Neuron (in vitro differentiated cells): ENCODE data around the gene C1QTNF6.

Experiments used
- H2AFZ ChIP-seq: one replicate; pipeline ENCODE4 v1.6.1; 2013; ENCODE audit warnings: low read depth, mild to moderate bottlenecking, inconsistent platforms, low read length, moderate library complexity
- H3K27me3 ChIP-seq: one replicate; pipeline ENCODE4 v1.6.1; 2013; ENCODE audit warnings: low read length; ENCODE audit not compliant: insufficient read depth
- H3K36me3 ChIP-seq: one replicate; pipeline ENCODE4 v1.6.1; 2013; ENCODE audit warnings: low read length; ENCODE audit not compliant: insufficient read depth
- H3K4me1 ChIP-seq: one replicate; pipeline ENCODE4 v1.6.1; 2013; ENCODE audit warnings: low read length; ENCODE audit not compliant: insufficient read depth
- H3K4me3 ChIP-seq: 2 replicates; pipeline ENCODE4 v1.5.1; 2013; ENCODE audit warnings: mild to moderate bottlenecking, low read length, moderate library complexity
- H3K9me3 ChIP-seq: one replicate; pipeline ENCODE4 v1.6.1; 2013; ENCODE audit warnings: low read length

Gene C1QTNF6

GRCh38 chr22:37229012-37229804 lies 41.2 kb upstream of the C1QTNF6 start:
- no peaks in the 10 kb centered on the region for H3K4me1 ChIP-seq
- H3K9me3 ChIP-seq, result no peaks in the 10 kb centered on the region
- H3K4me3 ChIP-seq, result no peak overlapping the region
- H3K36me3 ChIP-seq, result no peaks in the 10 kb centered on the region
- no peak overlapping the region for H2AFZ ChIP-seq
- H3K27me3 ChIP-seq, result peaks cover 18% of the 10 kb centered on the region

GRCh38 chr22:37228106-37229011 lies 40.3 kb upstream of the C1QTNF6 start:
- H2AFZ ChIP-seq, result no peak overlapping the region
- no peak overlapping the region for H3K4me3 ChIP-seq
- H3K36me3 ChIP-seq, result no peaks in the 10 kb centered on the region
- no peaks in the 10 kb centered on the region for H3K9me3 ChIP-seq
- no peaks in the 10 kb centered on the region for H3K4me1 ChIP-seq
- peaks cover 11% of the 10 kb centered on the region for H3K27me3 ChIP-seq

- peaks cover 4% of the 10 kb centered on the region for H3K27me3 ChIP-seq
- no peak overlapping the region for H2AFZ ChIP-seq
- H3K4me3 ChIP-seq, result no peak overlapping the region
- H3K9me3 ChIP-seq, result no peaks in the 10 kb centered on the region
- no peaks in the 10 kb centered on the region for H3K36me3 ChIP-seq
- H3K4me1 ChIP-seq, result no peaks in the 10 kb centered on the region
Observed at GRCh38 chr22:37226514-37226913, 38.5 kb upstream of the C1QTNF6 start.

GRCh38 chr22:37226087-37226486 lies 38.0 kb upstream of the C1QTNF6 start:
- Histone ChIP-seq H3K9me3 (peaks cover 2% of the 10 kb centered on the region), H2AFZ (no peak overlapping the region), H3K27me3 (peaks cover 4% of the 10 kb centered on the region), H3K36me3 (no peaks in the 10 kb centered on the region), H3K4me3 (no peak overlapping the region), H3K4me1 (no peaks in the 10 kb centered on the region)

GRCh38 chr22:37225481-37225880 lies 37.4 kb upstream of the C1QTNF6 start:
- H3K9me3 ChIP-seq, result peaks cover 6% of the 10 kb centered on the region
- no peaks in the 10 kb centered on the region for H3K36me3 ChIP-seq
- H2AFZ ChIP-seq, result no peak overlapping the region
- H3K27me3 ChIP-seq, result peaks cover 4% of the 10 kb centered on the region
- no peak overlapping the region for H3K4me3 ChIP-seq
- H3K4me1 ChIP-seq, result no peaks in the 10 kb centered on the region

- Histone ChIP-seq H3K4me3 (no peak overlapping the region), H3K4me1 (no peaks in the 10 kb centered on the region), H3K27me3 (peaks cover 4% of the 10 kb centered on the region), H3K36me3 (no peaks in the 10 kb centered on the region), H3K9me3 (peaks cover 6% of the 10 kb centered on the region), H2AFZ (no peak overlapping the region)
Observed at GRCh38 chr22:37224757-37225420, 36.8 kb upstream of the C1QTNF6 start.

- Histone ChIP-seq H3K4me3 (no peak overlapping the region), H3K9me3 (peaks cover 6% of the 10 kb centered on the region), H3K27me3 (peaks cover 4% of the 10 kb centered on the region), H3K36me3 (no peaks in the 10 kb centered on the region), H2AFZ (no peak overlapping the region), H3K4me1 (no peaks in the 10 kb centered on the region)
Observed at GRCh38 chr22:37223965-37224551, 36.0 kb upstream of the C1QTNF6 start.

GRCh38 chr22:37222440-37222971 lies 34.5 kb upstream of the C1QTNF6 start:
- Histone ChIP-seq H3K4me1 (no peaks in the 10 kb centered on the region), H3K4me3 (no peak overlapping the region), H2AFZ (no peak overlapping the region), H3K27me3 (no peaks in the 10 kb centered on the region), H3K36me3 (no peaks in the 10 kb centered on the region), H3K9me3 (peaks cover 6% of the 10 kb centered on the region)

- no peak overlapping the region for H2AFZ ChIP-seq
- H3K27me3 ChIP-seq, result no peaks in the 10 kb centered on the region
- peaks cover 6% of the 10 kb centered on the region for H3K9me3 ChIP-seq
- no peak overlapping the region for H3K4me3 ChIP-seq
- H3K4me1 ChIP-seq, result no peaks in the 10 kb centered on the region
- H3K36me3 ChIP-seq, result no peaks in the 10 kb centered on the region
Observed at GRCh38 chr22:37221424-37222333, 33.6 kb upstream of the C1QTNF6 start.

- H3K4me3 ChIP-seq, result no peak overlapping the region
- no peak overlapping the region for H2AFZ ChIP-seq
- H3K27me3 ChIP-seq, result peaks cover 5% of the 10 kb centered on the region
- H3K9me3 ChIP-seq, result peaks cover 6% of the 10 kb centered on the region
- no peaks in the 10 kb centered on the region for H3K4me1 ChIP-seq
- no peaks in the 10 kb centered on the region for H3K36me3 ChIP-seq
Observed at GRCh38 chr22:37220543-37220981, 32.5 kb upstream of the C1QTNF6 start.

- Histone ChIP-seq H3K4me3 (no peak overlapping the region), H3K4me1 (no peaks in the 10 kb centered on the region), H3K9me3 (peaks cover 6% of the 10 kb centered on the region), H3K27me3 (peaks cover 5% of the 10 kb centered on the region), H3K36me3 (no peaks in the 10 kb centered on the region), H2AFZ (no peak overlapping the region)
Observed at GRCh38 chr22:37219533-37219932, 31.5 kb upstream of the C1QTNF6 start.
